ENCODE data around the gene THAP2. TPM values are rescaled to one million over a fixed set of nuclear protein-coding genes. Genes with fewer than 3 reads are reported as not detected.

THAP2 gene
- polyA plus RNA-seq, 2 of the 4 experiments (the other 2 are of a cell fraction): 3.6 to 8.5 TPM

- ChIA-PET POLR2A (no interaction called here), CTCF (interaction anchor here (1.5 kb wide), 1 partner anchor 32 kb away, joined by 8 read pairs; the partner anchor contains the start of gene TMEM19)
- Histone ChIP-seq H3K27ac (no peak overlapping the region), H3K9me3 (peaks cover 8% of the 10 kb centered on the region), H3K4me3 (no peak overlapping the region), H3K4me1 (no peaks in the 10 kb centered on the region), H3K4me2 (no peak overlapping the region)
- DNase-seq (ENCODE audit: low read depth in 1 of 2, low spot score in 1 of 2) (no peak), ATAC-seq (no peak), FAIRE-seq (no peak)
- TF ChIP-seq HMGXB4 (CRISPR knock-in tag; IDR thresholded peaks at IDR 0.05; ENCODE audit: borderline replicate concordance) (no peak), ELK1 (IDR thresholded peaks at IDR 0.05; ENCODE audit: low read depth, low read length) (no peak), CHD2 (IDR thresholded peaks at IDR 0.05; ENCODE audit: low read length, partially characterized antibody) (no peak), PBX3 (IDR thresholded peaks at IDR 0.05) (no peak), NPAS2 (CRISPR knock-in tag; IDR thresholded peaks at IDR 0.05; ENCODE audit: borderline replicate concordance) (no peak), MAZ (IDR thresholded peaks at IDR 0.05; ENCODE audit: borderline replicate concordance, low read depth, low read length) (no peak), JUNB (IDR thresholded peaks at IDR 0.05) (no peak), NR3C1 (IDR thresholded peaks at IDR 0.05) (no peak), SMC3 (IDR thresholded peaks at IDR 0.05) (no peak), NFE2L2 (conservative IDR thresholded peaks at IDR 0.05; ENCODE audit: low read length) (no peak), RARB (CRISPR knock-in tag; IDR thresholded peaks at IDR 0.05) (no peak), FOSL2 (IDR thresholded peaks at IDR 0.05) (no peak), FOSL2 (CRISPR knock-in tag; IDR thresholded peaks at IDR 0.05) (no peak), ZSCAN20 (CRISPR knock-in tag; IDR thresholded peaks at IDR 0.05) (no peak), RFX5 (IDR thresholded peaks at IDR 0.05) (no peak), HOXB5 (CRISPR knock-in tag; IDR thresholded peaks at IDR 0.05) (no peak), EHMT2 (IDR thresholded peaks at IDR 0.05; ENCODE audit: low read depth) (no peak), CBX2 (IDR thresholded peaks at IDR 0.05; ENCODE audit: borderline replicate concordance, low read depth) (no peak), RNF2 (IDR thresholded peaks at IDR 0.05; ENCODE audit: borderline replicate concordance, low read depth) (no peak)
Measured at GRCh38 chr12:71718611-71719010, 54.5 kb downstream of the THAP2 start.

- TF ChIP-seq JUNB (IDR thresholded peaks at IDR 0.05): no peak
- no peak for TF ChIP-seq EHMT2 (IDR thresholded peaks at IDR 0.05; ENCODE audit: low read depth)
- TF ChIP-seq ZC3H11A (IDR thresholded peaks at IDR 0.05): no peak
- TF ChIP-seq FOSL2 (IDR thresholded peaks at IDR 0.05): no peak
- TF ChIP-seq FOSL2 (CRISPR knock-in tag; IDR thresholded peaks at IDR 0.05): no peak
- TF ChIP-seq HDAC2 (IDR thresholded peaks at IDR 0.05): no peak
- TF ChIP-seq ESRRA (IDR thresholded peaks at IDR 0.05; ENCODE audit: borderline replicate concordance, low read length): no peak
- TF ChIP-seq TP53 (CRISPR knock-in tag; IDR thresholded peaks at IDR 0.05): no peak
- TF ChIP-seq SREBF2 (IDR thresholded peaks at IDR 0.05): no peak
- no peak for TF ChIP-seq USF2 (IDR thresholded peaks at IDR 0.05)
- no peak for TF ChIP-seq HOXA7 (CRISPR knock-in tag; IDR thresholded peaks at IDR 0.05)
- TF ChIP-seq CTCF (IDR thresholded peaks at IDR 0.05): no peak
- no peak for TF ChIP-seq HEYL (CRISPR knock-in tag; IDR thresholded peaks at IDR 0.05)
- Histone ChIP-seq H3K4me3 (no peak overlapping the region), H3K4me2 (no peak overlapping the region), H3K27ac (no peak overlapping the region), H3K4me1 (no peaks in the 10 kb centered on the region), H3K9me3 (no peaks in the 10 kb centered on the region; the same call in 2 of the 3 replicates)
- no peak for ATAC-seq
- FAIRE-seq: no peak
- WGBS (ENCODE audit: missing lambda C conversion rate): 82% methylated on average over 5 of the region's 5 CpGs
- ChIA-PET POLR2A (no interaction called here), CTCF (interaction anchor here (1.2 to 1.3 kb wide), 2 partner anchors 8 to 27 kb away, joined by 3 to 5 read pairs; no protein-coding TSS in a partner anchor)
- DNase-seq (ENCODE audit: low read depth in 1 of 2, low spot score in 1 of 2): no peak
Measured at GRCh38 chr12:71719647-71720370, 55.7 kb downstream of the THAP2 start.
